Memory B cell (primary cell): ENCODE measurements around the gene GLMP.

Experiments used
- ATAC-seq: fragments of 150-1000 bp; cut with Tn5 transposase; 2 replicates; pipeline ENCODE4 v1.10.0; 2021; ENCODE audit warnings: low read depth, mild to moderate bottlenecking, moderate library complexity
- DNase-seq, 2 donors: peaks; one replicate each; pipeline ENCODE4 v3.0.0; 2022; ENCODE audit warnings: low spot score in 2 of 2
- H3K27ac Mint-ChIP-seq: one replicate; pipeline ENCODE4 v1.8.0; 2022; ENCODE audit warnings: mild to moderate bottlenecking, moderate library complexity, mixed read lengths
- H3K27me3 Mint-ChIP-seq: one replicate; pipeline ENCODE4 v1.8.0; 2022; ENCODE audit warnings: mixed read lengths
- H3K36me3 Mint-ChIP-seq: one replicate; pipeline ENCODE4 v1.8.0; 2022; ENCODE audit warnings: mild to moderate bottlenecking, mixed read lengths
- H3K4me1 Mint-ChIP-seq: one replicate; pipeline ENCODE4 v1.8.0; 2022; ENCODE audit warnings: mixed read lengths
- H3K4me3 Mint-ChIP-seq: one replicate; pipeline ENCODE4 v1.8.0; 2022; ENCODE audit warnings: mild to moderate bottlenecking, moderate library complexity, mixed read lengths
- H3K9me3 Mint-ChIP-seq: one replicate; pipeline ENCODE4 v1.8.0; 2022; ENCODE audit warnings: mixed read lengths

GLMP gene

GRCh38 chr1:156281693-156282478 is 13.6 kb downstream of the GLMP start:
- DNase-seq: no peak
- no peaks in the 10 kb centered on the region for H3K27me3 Mint-ChIP-seq
- ATAC-seq: no peak
- peaks cover 13% of the 10 kb centered on the region for H3K36me3 Mint-ChIP-seq
- H3K9me3 Mint-ChIP-seq: no peaks in the 10 kb centered on the region
- peaks cover 29% of the 10 kb centered on the region for H3K4me1 Mint-ChIP-seq
- peak overlapping the region; percentile 94 for H3K27ac Mint-ChIP-seq
- H3K4me3 Mint-ChIP-seq: peak overlapping the region; percentile 98

GRCh38 chr1:156281281-156281680 is 14.2 kb downstream of the GLMP start:
- Mint-ChIP-seq H3K4me3 (peak overlapping the region; percentile 98), H3K4me1 (peaks cover 29% of the 10 kb centered on the region), H3K36me3 (peaks cover 13% of the 10 kb centered on the region), H3K27me3 (no peaks in the 10 kb centered on the region), H3K27ac (peak overlapping the region; percentile 94), H3K9me3 (no peaks in the 10 kb centered on the region)
- DNase-seq (no peak), ATAC-seq (peak; percentile 9)

GRCh38 chr1:156279837-156280236 is 15.6 kb downstream of the GLMP start:
- peaks cover 16% of the 10 kb centered on the region for H3K36me3 Mint-ChIP-seq
- no peaks in the 10 kb centered on the region for H3K9me3 Mint-ChIP-seq
- H3K4me3 Mint-ChIP-seq: no peak overlapping the region
- ATAC-seq (no peak), DNase-seq (no peak)
- H3K27ac Mint-ChIP-seq: no peak overlapping the region
- H3K4me1 Mint-ChIP-seq: peaks cover 29% of the 10 kb centered on the region
- H3K27me3 Mint-ChIP-seq: no peaks in the 10 kb centered on the region

- Mint-ChIP-seq H3K4me3 (no peak overlapping the region), H3K9me3 (no peaks in the 10 kb centered on the region), H3K36me3 (peaks cover 33% of the 10 kb centered on the region), H3K4me1 (peaks cover 11% of the 10 kb centered on the region), H3K27ac (no peak overlapping the region), H3K27me3 (no peaks in the 10 kb centered on the region)
- ATAC-seq (no peak), DNase-seq (no peak)
Measured at GRCh38 chr1:156276966-156277381, 18.5 kb downstream of the GLMP start.

- no peak overlapping the region for H3K27ac Mint-ChIP-seq
- no peaks in the 10 kb centered on the region for H3K9me3 Mint-ChIP-seq
Measured at GRCh38 chr1:156276532-156276931, 18.9 kb downstream of the GLMP start.

GRCh38 chr1:156270314-156270713 is 25.2 kb downstream of the GLMP start:
- ATAC-seq (no peak), DNase-seq (no peak)
- Mint-ChIP-seq H3K4me3 (no peak overlapping the region), H3K27me3 (no peaks in the 10 kb centered on the region), H3K27ac (no peak overlapping the region), H3K4me1 (no peaks in the 10 kb centered on the region), H3K9me3 (no peaks in the 10 kb centered on the region), H3K36me3 (peaks cover 53% of the 10 kb centered on the region)

More at GRCh38 chr1:156276532-156276931, 18.9 kb downstream of the GLMP start:
- no peak for DNase-seq
- Mint-ChIP-seq H3K4me1 (peaks cover 10% of the 10 kb centered on the region), H3K36me3 (peaks cover 33% of the 10 kb centered on the region), H3K27me3 (no peaks in the 10 kb centered on the region), H3K4me3 (no peak overlapping the region)
- no peak for ATAC-seq

GRCh38 chr1:156268336-156268735 is 27.1 kb downstream of the GLMP start:
- no peaks in the 10 kb centered on the region for H3K9me3 Mint-ChIP-seq
- no peak overlapping the region for H3K27ac Mint-ChIP-seq
- H3K4me3 Mint-ChIP-seq: no peak overlapping the region
- DNase-seq: no peak
- H3K4me1 Mint-ChIP-seq: no peaks in the 10 kb centered on the region
- peaks cover 51% of the 10 kb centered on the region for H3K36me3 Mint-ChIP-seq
- H3K27me3 Mint-ChIP-seq: no peaks in the 10 kb centered on the region
- ATAC-seq: no peak

- Mint-ChIP-seq H3K4me1 (no peaks in the 10 kb centered on the region), H3K9me3 (no peaks in the 10 kb centered on the region), H3K36me3 (peaks cover 54% of the 10 kb centered on the region), H3K27me3 (no peaks in the 10 kb centered on the region), H3K27ac (no peak overlapping the region), H3K4me3 (no peak overlapping the region)
- DNase-seq (no peak), ATAC-seq (no peak)
Measured at GRCh38 chr1:156266051-156266450, 29.4 kb downstream of the GLMP start.

GRCh38 chr1:156263288-156263655 is 32.2 kb downstream of the GLMP start:
- Mint-ChIP-seq H3K27me3 (no peaks in the 10 kb centered on the region), H3K27ac (no peak overlapping the region), H3K4me3 (no peak overlapping the region), H3K36me3 (peaks cover 62% of the 10 kb centered on the region), H3K9me3 (no peaks in the 10 kb centered on the region), H3K4me1 (no peaks in the 10 kb centered on the region)
- ATAC-seq: no peak
- DNase-seq: no peak

- Mint-ChIP-seq H3K9me3 (no peaks in the 10 kb centered on the region), H3K27ac (peak overlapping the region; percentile 9), H3K4me1 (no peaks in the 10 kb centered on the region), H3K36me3 (peaks cover 62% of the 10 kb centered on the region), H3K27me3 (no peaks in the 10 kb centered on the region), H3K4me3 (no peak overlapping the region)
- DNase-seq (no peak), ATAC-seq (no peak)
Measured at GRCh38 chr1:156262461-156263287, 32.8 kb downstream of the GLMP start.

GRCh38 chr1:156260896-156261295 is 34.6 kb downstream of the GLMP start:
- no peaks in the 10 kb centered on the region for H3K4me1 Mint-ChIP-seq
- DNase-seq (no peak), ATAC-seq (no peak)
- peaks cover 51% of the 10 kb centered on the region for H3K36me3 Mint-ChIP-seq
- peak overlapping the region; percentile 38 for H3K27ac Mint-ChIP-seq
- H3K27me3 Mint-ChIP-seq: no peaks in the 10 kb centered on the region
- H3K4me3 Mint-ChIP-seq: no peak overlapping the region
- H3K9me3 Mint-ChIP-seq: no peaks in the 10 kb centered on the region

GRCh38 chr1:156259805-156260204 is 35.7 kb downstream of the GLMP start:
- Mint-ChIP-seq H3K4me1 (no peaks in the 10 kb centered on the region), H3K36me3 (peaks cover 46% of the 10 kb centered on the region), H3K27me3 (no peaks in the 10 kb centered on the region), H3K4me3 (no peak overlapping the region), H3K9me3 (no peaks in the 10 kb centered on the region), H3K27ac (no peak overlapping the region)
- DNase-seq (no peak), ATAC-seq (no peak)

- Mint-ChIP-seq H3K4me3 (no peak overlapping the region), H3K9me3 (no peaks in the 10 kb centered on the region)
Measured at GRCh38 chr1:156258859-156259258, 36.6 kb downstream of the GLMP start.

GRCh38 chr1:156257711-156258110 is 37.8 kb downstream of the GLMP start:
- no peak for ATAC-seq
- DNase-seq: no peak
- Mint-ChIP-seq H3K36me3 (peaks cover 43% of the 10 kb centered on the region), H3K27ac (no peak overlapping the region), H3K27me3 (no peaks in the 10 kb centered on the region), H3K4me1 (no peaks in the 10 kb centered on the region), H3K4me3 (no peak overlapping the region), H3K9me3 (no peaks in the 10 kb centered on the region)

More at GRCh38 chr1:156258859-156259258, 36.6 kb downstream of the GLMP start:
- no peak for ATAC-seq
- Mint-ChIP-seq H3K27ac (no peak overlapping the region), H3K36me3 (peaks cover 44% of the 10 kb centered on the region), H3K4me1 (no peaks in the 10 kb centered on the region), H3K27me3 (no peaks in the 10 kb centered on the region)
- no peak for DNase-seq
